Globus pallidus (tissue), 1 donor: Measurements from ENCODE around the gene IRX1.

ENCODE experiments used
- DNase-seq: peaks from one replicate; pipeline ENCODE4 v3.0.0-alpha.2; 2015; ENCODE audit warnings: low spot score

Gene IRX1

GRCh38 chr5:3650868-3651267, 55.2 kb downstream of the IRX1 start:
- no peak for DNase-seq
